T-helper 1 cell (primary cell): Measurements from ENCODE around the gene WAC.
"Not testable (repeated sequence)": the region's sequence is repeated elsewhere in the genome, so short reads cannot be mapped to it uniquely, and the experiment has no call there.

Source experiments
- DNase-seq, 5 donors: peaks; one replicate each; pipeline ENCODE4 v3.0.0-alpha.2; 2012 to 2020

The WAC gene

GRCh38 chr10:28619455-28619854 is 86.5 kb downstream of the WAC start:
- DNase-seq, result no peak

GRCh38 chr10:28620251-28620650 is 87.3 kb downstream of the WAC start:
- DNase-seq, result no peak

GRCh38 chr10:28623483-28623882 is 90.6 kb downstream of the WAC start:
- DNase-seq, result no peak

- DNase-seq, result no peak
Measured at GRCh38 chr10:28624351-28624750, 91.4 kb downstream of the WAC start.

GRCh38 chr10:28627102-28627501 is 94.2 kb downstream of the WAC start:
- no peak for DNase-seq

GRCh38 chr10:28628184-28628893 is 95.4 kb downstream of the WAC start:
- peak; percentile 16 to 58 (median 36) for DNase-seq

GRCh38 chr10:28631896-28632583 is 99.1 kb downstream of the WAC start:
- no peak for DNase-seq

GRCh38 chr10:28632584-28632945 is 99.6 kb downstream of the WAC start:
- no peak for DNase-seq

GRCh38 chr10:28633750-28634149 is 100.8 kb downstream of the WAC start:
- DNase-seq, result no peak

- DNase-seq, result no peak
Measured at GRCh38 chr10:28637346-28637745, 104.4 kb downstream of the WAC start.

GRCh38 chr10:28638392-28638791 is 105.5 kb downstream of the WAC start:
- DNase-seq, result no peak

- no peak for DNase-seq
Measured at GRCh38 chr10:28640551-28640950, 107.6 kb downstream of the WAC start.

GRCh38 chr10:28644647-28645046 is 111.7 kb downstream of the WAC start:
- no peak for DNase-seq

- no peak for DNase-seq
Measured at GRCh38 chr10:28652106-28652505, 119.2 kb downstream of the WAC start.

- no peak for DNase-seq
Measured at GRCh38 chr10:28652703-28653102, 119.8 kb downstream of the WAC start.

- not testable (repeated sequence) for DNase-seq
Measured at GRCh38 chr10:28658824-28659223, 125.9 kb downstream of the WAC start.

- DNase-seq, result no peak
Measured at GRCh38 chr10:28661035-28661434, 128.1 kb downstream of the WAC start.

- DNase-seq, result peak; percentile 20 to 58 (median 51)
Measured at GRCh38 chr10:28663576-28664368, 130.9 kb downstream of the WAC start.

- no peak for DNase-seq
Measured at GRCh38 chr10:28664369-28664740, 131.4 kb downstream of the WAC start.

GRCh38 chr10:28666751-28667467 is 134.0 kb downstream of the WAC start:
- no peak for DNase-seq

- peak in 3 of 5 donors; percentile 21 to 53 (median 24) for DNase-seq
Measured at GRCh38 chr10:28668363-28669226, 135.7 kb downstream of the WAC start.
